Uterus (tissue), 4 donors: ENCODE results near the gene DNHD1. TPM values are rescaled to one million over a fixed set of nuclear protein-coding genes. Genes with fewer than 3 reads are reported as not detected.

Experiments used
- DNase-seq, 2 donors: peaks; one replicate each; pipeline ENCODE4 v3.0.0-alpha.2; 2019 to 2020
- H3K27ac ChIP-seq, 2 donors: fragments of 200-600 bp; sonication (generic); 1 replicate in 1 of 2; 2 replicates in 1 of 2; pipeline ENCODE4 v1.5.1; 2016 to 2018
- H3K27me3 ChIP-seq, 2 donors: fragments of 200-600 bp; sonication (generic); one replicate each; pipeline ENCODE4 v1.5.1; 2018 to 2019; ENCODE audit warnings: control low read depth in 1 of 2
- H3K36me3 ChIP-seq, 2 donors: fragments of 200-600 bp; sonication (generic); one replicate each; pipeline ENCODE4 v1.5.1; 2019; ENCODE audit warnings: control low read depth in 1 of 2
- H3K4me1 ChIP-seq, 2 donors: fragments of 200-600 bp; sonication (generic); one replicate each; pipeline ENCODE4 v1.5.1; 2018 to 2019; ENCODE audit warnings: control low read depth in 1 of 2
- H3K4me3 ChIP-seq, 2 donors: fragments of 200-600 bp; sonication (generic); 1 replicate in 1 of 2; 2 replicates in 1 of 2; pipeline ENCODE4 v1.5.1; 2018 to 2019; ENCODE audit warnings: mild to moderate bottlenecking in 1 of 2
- H3K9me3 ChIP-seq, 2 donors: fragments of 200-600 bp; sonication (generic); one replicate each; pipeline ENCODE4 v1.5.1; 2019; ENCODE audit warnings: control low read depth in 1 of 2
- CTCF ChIP-seq, 4 experiments: fragments of 200-600 bp in 2 of 4; fragments of 450-650 bp in 2 of 4; sonication (generic) in 2 of 4; IDR thresholded peaks; one replicate each; pipeline ENCODE4 v1.5.1; 2016 to 2019; ENCODE audit warnings: antibody characterized with exemption in 4 of 4, mild to moderate bottlenecking in 2 of 4, moderate library complexity in 1 of 4
- POLR2A ChIP-seq, 2 donors: fragments of 450-650 bp; IDR thresholded peaks; one replicate each; pipeline ENCODE4 v1.6.1; 2016; ENCODE audit warnings: antibody characterized with exemption in 2 of 2, mild to moderate bottlenecking in 1 of 2, moderate library complexity in 1 of 2
- intact Hi-C: fragments of 100-400 bp; cut with DNase I; formaldehyde crosslinking; loops from one replicate; pipeline ENCODE4 v1.15.1; 2023; ENCODE audit warnings: low total_unique reads
- total RNA-seq, 4 donors: library from RNA; depleted of rRNA in 3 of 4; stranded (reverse); fragments of >200 nt in 3 of 4; gene quantifications; one replicate each; pipeline versions ENCODE4 v1.1.0 to v1.2.4, GENCODE V29; 2014 to 2023
- donor health status: DM: yes; HTN: yes; CAD: no.

DNHD1 gene
- total RNA-seq, 4 donors from 2014 or later: 9.4 to 32.5 (median 22.5) TPM

DNA sequence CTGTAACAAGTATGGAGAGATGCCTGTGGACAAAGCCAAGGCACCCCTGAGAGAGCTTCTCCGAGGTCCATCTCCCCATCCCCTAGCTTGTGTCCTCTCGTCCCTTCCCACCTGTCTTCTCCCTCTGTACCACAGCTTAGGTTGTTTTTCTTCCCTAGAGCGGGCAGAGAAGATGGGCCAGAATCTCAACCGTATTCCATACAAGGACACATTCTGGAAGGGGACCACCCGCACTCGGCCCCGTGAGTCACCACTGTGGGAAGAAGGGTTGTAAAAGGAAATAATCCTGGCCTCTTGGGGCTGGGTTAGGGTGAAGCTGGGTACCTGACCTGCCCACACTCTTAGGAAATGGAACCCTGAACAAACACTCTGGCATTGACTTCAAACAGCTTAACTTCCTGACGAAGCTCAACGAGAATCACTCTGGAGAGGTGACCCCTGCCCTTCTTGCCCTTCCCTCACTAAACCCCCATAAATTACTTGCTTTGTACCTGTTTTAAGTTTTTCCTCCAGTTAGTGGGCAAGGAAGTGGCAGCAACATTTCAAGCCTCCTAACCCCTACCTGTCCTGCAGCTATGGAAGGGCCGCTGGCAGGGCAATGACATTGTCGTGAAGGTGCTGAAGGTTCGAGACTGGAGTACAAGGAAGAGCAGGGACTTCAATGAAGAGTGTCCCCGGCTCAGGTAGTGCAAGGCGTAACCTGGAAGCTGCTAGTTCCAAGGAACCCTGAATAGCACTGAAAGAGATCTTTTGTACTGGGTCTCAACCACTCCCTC, 111.8 kb downstream of the DNHD1 start:
- Histone ChIP-seq H3K27me3 (no peaks in the 10 kb centered on the region), H3K4me1 (peaks cover 13 to 27% of the 10 kb centered on the region in 2 donors), H3K27ac (peak overlapping the region; percentile 97 to 99), H3K36me3 (no peaks in the 10 kb centered on the region), H3K9me3 (no peaks in the 10 kb centered on the region), H3K4me3 (no peak overlapping the region)
- peak in 1 of 2 donors; percentile 6 for TF ChIP-seq POLR2A (IDR thresholded peaks at IDR 0.05)
- TF ChIP-seq CTCF (IDR thresholded peaks at IDR 0.05): no peak
- peak in 1 of 2 donors; percentile 77 for DNase-seq
- intact Hi-C loops: no loop called here

GRCh38 chr11:6609502-6610015, 112.5 kb downstream of the DNHD1 start:
- no peak overlapping the region for H3K4me3 ChIP-seq
- intact Hi-C loops: loop anchor here (10.0 kb wide), 1 partner anchor 75 kb away; the partner anchor contains the start of gene MRPL17
- TF ChIP-seq POLR2A (IDR thresholded peaks at IDR 0.05) (no peak), CTCF (IDR thresholded peaks at IDR 0.05) (no peak)
- H3K27me3 ChIP-seq: no peaks in the 10 kb centered on the region
- no peaks in the 10 kb centered on the region for H3K9me3 ChIP-seq
- DNase-seq: peak in 1 of 2 donors; percentile 29
- H3K4me1 ChIP-seq: peaks cover 13 to 27% of the 10 kb centered on the region in 2 donors
- H3K36me3 ChIP-seq: no peaks in the 10 kb centered on the region
- peak overlapping the region; percentile 97 to 99 for H3K27ac ChIP-seq

GRCh38 chr11:6610591-6610990, 113.5 kb downstream of the DNHD1 start:
- Histone ChIP-seq H3K9me3 (no peaks in the 10 kb centered on the region), H3K27me3 (no peaks in the 10 kb centered on the region), H3K36me3 (no peaks in the 10 kb centered on the region), H3K27ac (peak overlapping the region; percentile 99), H3K4me3 (no peak overlapping the region), H3K4me1 (peaks cover 13 to 27% of the 10 kb centered on the region in 2 donors)
- TF ChIP-seq CTCF (IDR thresholded peaks at IDR 0.05) (no peak), POLR2A (IDR thresholded peaks at IDR 0.05) (no peak)
- DNase-seq: peak in 1 of 2 donors; percentile 39
- intact Hi-C loops: loop anchor here (10.0 kb wide), 1 partner anchor 74 kb away; the partner anchor contains the start of gene MRPL17

DNA sequence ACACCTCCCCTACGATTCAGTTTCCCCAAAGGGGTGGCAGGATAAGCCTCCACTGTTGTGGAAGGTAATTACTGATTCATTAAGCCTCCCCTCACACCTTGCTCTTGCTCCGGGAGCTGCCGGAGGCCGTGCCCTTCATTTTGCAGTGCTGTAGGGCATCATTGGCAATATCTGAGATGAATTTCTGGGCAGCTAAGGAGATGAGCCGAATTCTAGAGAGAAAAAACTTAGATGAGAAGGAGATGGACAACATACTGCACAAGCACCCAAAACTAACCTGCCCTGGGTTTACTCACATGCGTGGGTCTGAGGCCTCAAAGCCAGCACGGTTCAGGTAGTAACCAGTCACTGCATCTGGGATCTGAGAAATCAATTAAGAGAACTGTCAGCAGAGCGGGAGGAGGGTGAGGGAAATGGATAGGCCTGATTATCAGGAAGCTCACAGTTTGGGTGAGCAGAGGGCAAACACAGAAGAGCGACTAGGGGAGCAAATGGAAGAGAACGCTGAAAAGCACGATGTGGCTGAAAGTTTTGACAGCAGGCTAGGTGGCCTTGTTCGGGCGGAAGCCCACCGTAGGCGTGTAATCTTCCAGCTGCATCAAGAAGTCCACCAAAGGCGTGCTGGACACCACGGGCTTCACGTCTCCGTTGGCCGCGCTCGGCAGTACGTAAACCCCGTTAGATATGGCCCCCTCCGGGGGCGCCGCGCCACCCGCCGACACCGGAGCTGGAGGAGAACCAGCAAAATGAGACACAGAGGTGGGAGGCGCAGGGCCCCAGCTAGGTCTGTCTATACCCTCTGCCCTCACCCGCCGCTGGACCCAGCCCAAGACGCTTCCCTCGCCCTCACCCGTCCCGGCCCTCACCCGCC, 114.2 kb downstream of the DNHD1 start:
- intact Hi-C loops: loop anchor here (10.0 kb wide), 1 partner anchor 73 kb away; the partner anchor contains the start of gene MRPL17
- Histone ChIP-seq H3K4me3 (peak overlapping the region; percentile 70 to 94), H3K27ac (peak overlapping the region; percentile 99), H3K9me3 (no peaks in the 10 kb centered on the region), H3K36me3 (no peaks in the 10 kb centered on the region), H3K27me3 (no peaks in the 10 kb centered on the region), H3K4me1 (peaks cover 13 to 27% of the 10 kb centered on the region in 2 donors)
- no peak for TF ChIP-seq CTCF (IDR thresholded peaks at IDR 0.05)
- TF ChIP-seq POLR2A (IDR thresholded peaks at IDR 0.05): no peak
- DNase-seq: peak; percentile 65 to 66
